Endodermal cell (in vitro differentiated cells): Measurements from ENCODE around the gene TMEM115. TPM values are rescaled to one million over a fixed set of nuclear protein-coding genes. Genes with fewer than 3 reads are reported as not detected.

Experiments
- DNase-seq: peaks from one replicate; pipeline ENCODE4 v3.0.0-alpha.2; 2017
- H3K27ac ChIP-seq: 2 replicates; pipeline ENCODE4 v1.5.1; 2013; ENCODE audit warnings: mild to moderate bottlenecking, low read depth, low read length, moderate library complexity
- H3K27me3 ChIP-seq: 2 replicates; pipeline ENCODE4 v1.6.1; 2013; ENCODE audit warnings: mild to moderate bottlenecking, low read length, moderate library complexity; ENCODE audit not compliant: insufficient read depth, control insufficient read depth, poor library complexity, severe bottlenecking
- H3K36me3 ChIP-seq: 2 replicates; pipeline ENCODE4 v1.7.0; 2013; ENCODE audit warnings: mild to moderate bottlenecking, low read length, moderate library complexity; ENCODE audit not compliant: control insufficient read depth, insufficient read depth
- H3K4me1 ChIP-seq: one replicate; pipeline ENCODE4 v1.7.0; 2013; ENCODE audit warnings: low read length; ENCODE audit not compliant: control insufficient read depth, insufficient read depth
- H3K4me3 ChIP-seq: 2 replicates; pipeline ENCODE4 v1.5.1; 2013; ENCODE audit warnings: mild to moderate bottlenecking, low read length, moderate library complexity
- H3K9ac ChIP-seq: 2 replicates; pipeline ENCODE4 v1.6.1; 2013; ENCODE audit warnings: mild to moderate bottlenecking, low read length, moderate library complexity; ENCODE audit not compliant: poor library complexity, severe bottlenecking; ENCODE audit errors: extremely low read depth
- H3K9me3 ChIP-seq: 2 replicates; pipeline ENCODE4 v1.6.1; 2013; ENCODE audit warnings: mild to moderate bottlenecking, low read length, moderate library complexity; ENCODE audit not compliant: control insufficient read depth
- H3K27ac Mint-ChIP-seq: 2 replicates; pipeline ENCODE4 v1.8.0; 2020; ENCODE audit warnings: mixed read lengths
- H3K27me3 Mint-ChIP-seq: 2 replicates; pipeline ENCODE4 v1.8.0; 2021; ENCODE audit warnings: mild to moderate bottlenecking, mixed read lengths; ENCODE audit not compliant: insufficient read depth
- H3K36me3 Mint-ChIP-seq: 2 replicates; pipeline ENCODE4 v1.8.0; 2020; ENCODE audit warnings: low read depth, mixed read lengths
- H3K4me1 Mint-ChIP-seq: 2 replicates; pipeline ENCODE4 v1.8.0; 2020; ENCODE audit warnings: mixed read lengths
- H3K4me3 Mint-ChIP-seq: 2 replicates; pipeline ENCODE4 v1.8.0; 2020; ENCODE audit warnings: mild to moderate bottlenecking, moderate library complexity, mixed read lengths
- H3K9me3 Mint-ChIP-seq: 2 replicates; pipeline ENCODE4 v1.8.0; 2020; ENCODE audit warnings: mild to moderate bottlenecking, mixed read lengths
- WGBS, 2 experiments: methylation state at CpG; one replicate each; pipeline versions ENCODE4 v1.1.5 to v1.1.7; 2013; ENCODE audit warnings: missing lambda C conversion rate in 2 of 2, mixed read lengths in 1 of 2; ENCODE audit not compliant: insufficient coverage in 1 of 2, insufficient read length in 1 of 2; 5-methylcytosine and 5-hydroxymethylcytosine counted together
- total RNA-seq, 2 donors: library from RNA; stranded (reverse); fragmentation: NEBNext Ultra II Directional in 1 of 2; extraction: Animal tissue kit (Norgen Biotek cat#: 25700) in 1 of 2; gene quantifications; 2 replicates in 1 of 2; 3 replicates in 1 of 2; pipeline ENCODE4 v1.2.1, GENCODE V29; 2021
- TF ChIP-seq, protein P1 (sequence below): fragments of 200-600 bp; sonication (generic); conservative IDR thresholded peaks from 2 replicates; pipeline ENCODE4 v1.5.0; 2021; ENCODE audit warnings: antibody characterized with exemption, mild to moderate bottlenecking

The TMEM115 gene
- total RNA-seq, 2 donors from 2014 or later, result 30.1 to 32.2 TPM

DNA sequence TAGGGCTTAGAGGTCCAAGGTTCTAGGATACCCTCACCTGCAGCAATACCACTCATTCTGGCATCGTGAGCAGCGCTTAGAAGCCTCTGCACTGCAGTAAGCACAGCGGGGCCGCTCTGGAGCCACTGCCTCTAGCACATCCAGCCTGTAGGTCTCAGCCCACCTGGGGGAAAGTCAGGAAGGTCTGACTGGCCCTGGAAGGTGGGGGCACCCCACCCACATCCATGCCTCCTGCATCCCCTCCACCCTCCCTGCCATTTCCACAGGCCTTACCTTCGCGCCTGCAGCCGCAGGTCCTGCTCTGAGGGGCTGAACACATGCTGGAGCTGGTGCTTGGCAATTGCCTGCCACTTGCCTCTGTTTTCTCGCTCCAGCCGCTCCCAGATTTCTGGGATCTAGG is 17.8 kb downstream of the TMEM115 start:
- Mint-ChIP-seq H3K27me3 (peaks cover 78% of the 10 kb centered on the region), H3K4me1 (peaks cover 1% of the 10 kb centered on the region), H3K9me3 (no peaks in the 10 kb centered on the region), H3K4me3 (no peak overlapping the region), H3K27ac (no peak overlapping the region), H3K36me3 (no peaks in the 10 kb centered on the region)
- TF ChIP-seq, protein P1, sequence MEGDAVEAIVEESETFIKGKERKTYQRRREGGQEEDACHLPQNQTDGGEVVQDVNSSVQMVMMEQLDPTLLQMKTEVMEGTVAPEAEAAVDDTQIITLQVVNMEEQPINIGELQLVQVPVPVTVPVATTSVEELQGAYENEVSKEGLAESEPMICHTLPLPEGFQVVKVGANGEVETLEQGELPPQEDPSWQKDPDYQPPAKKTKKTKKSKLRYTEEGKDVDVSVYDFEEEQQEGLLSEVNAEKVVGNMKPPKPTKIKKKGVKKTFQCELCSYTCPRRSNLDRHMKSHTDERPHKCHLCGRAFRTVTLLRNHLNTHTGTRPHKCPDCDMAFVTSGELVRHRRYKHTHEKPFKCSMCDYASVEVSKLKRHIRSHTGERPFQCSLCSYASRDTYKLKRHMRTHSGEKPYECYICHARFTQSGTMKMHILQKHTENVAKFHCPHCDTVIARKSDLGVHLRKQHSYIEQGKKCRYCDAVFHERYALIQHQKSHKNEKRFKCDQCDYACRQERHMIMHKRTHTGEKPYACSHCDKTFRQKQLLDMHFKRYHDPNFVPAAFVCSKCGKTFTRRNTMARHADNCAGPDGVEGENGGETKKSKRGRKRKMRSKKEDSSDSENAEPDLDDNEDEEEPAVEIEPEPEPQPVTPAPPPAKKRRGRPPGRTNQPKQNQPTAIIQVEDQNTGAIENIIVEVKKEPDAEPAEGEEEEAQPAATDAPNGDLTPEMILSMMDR, result no peak
- no peak for DNase-seq
- peaks cover 69% of the 10 kb centered on the region for H3K27me3 ChIP-seq
- WGBS, 2 experiments, result 92 to 95% methylated on average over 8 to 9 of the region's 9 CpGs
- no peak overlapping the region for H3K27ac ChIP-seq
- peaks cover 4% of the 10 kb centered on the region for H3K4me1 ChIP-seq
- no peak overlapping the region for H3K9ac ChIP-seq
- H3K4me3 ChIP-seq, result no peak overlapping the region
- H3K36me3 ChIP-seq, result no peaks in the 10 kb centered on the region
- no peaks in the 10 kb centered on the region for H3K9me3 ChIP-seq

- Mint-ChIP-seq H3K27me3 (peaks cover 72% of the 10 kb centered on the region), H3K36me3 (no peaks in the 10 kb centered on the region), H3K9me3 (no peaks in the 10 kb centered on the region), H3K4me3 (peak within 1 kb of the TSS; percentile 39), H3K4me1 (peaks cover 8% of the 10 kb centered on the region), H3K27ac (no peak within 1 kb of the TSS)
- no peaks in the 10 kb centered on the region for H3K9me3 ChIP-seq
- H3K36me3 ChIP-seq, result no peaks in the 10 kb centered on the region
- peaks cover 69% of the 10 kb centered on the region for H3K27me3 ChIP-seq
- peaks cover 10% of the 10 kb centered on the region for H3K4me1 ChIP-seq
- no peak within 1 kb of the TSS for H3K4me3 ChIP-seq
- WGBS, 2 experiments, result 15 to 23% methylated on average over 46 to 85 of the region's 85 CpGs
- peak; percentile 71 for DNase-seq
- TF ChIP-seq, protein P1, result no peak
- H3K9ac ChIP-seq, result no peak within 1 kb of the TSS
- no peak within 1 kb of the TSS for H3K27ac ChIP-seq
Measured at GRCh38 chr3:50340448-50341329, 18.6 kb downstream of the TMEM115 start, which contains the start of gene RASSF1. Gene RASSF1 (minus strand): TSS chr3:50340836. CDS start chr3:50340805, 31 bp downstream.

- peaks cover 8% of the 10 kb centered on the region for H3K4me1 Mint-ChIP-seq
- no peaks in the 10 kb centered on the region for H3K9me3 Mint-ChIP-seq
- DNase-seq, result no peak
- Histone ChIP-seq H3K36me3 (peaks cover 4% of the 10 kb centered on the region), H3K9me3 (no peaks in the 10 kb centered on the region), H3K4me3 (no peak overlapping the region), H3K27me3 (peaks cover 65% of the 10 kb centered on the region), H3K27ac (no peak overlapping the region), H3K9ac (no peak overlapping the region), H3K4me1 (peaks cover 10% of the 10 kb centered on the region)
- no peaks in the 10 kb centered on the region for H3K36me3 Mint-ChIP-seq
- TF ChIP-seq, protein P1, result no peak
- H3K4me3 Mint-ChIP-seq, result peak overlapping the region; percentile 21
- peaks cover 67% of the 10 kb centered on the region for H3K27me3 Mint-ChIP-seq
- no peak overlapping the region for H3K27ac Mint-ChIP-seq
- 38 to 49% methylated on average over 9 of the region's 9 CpGs for WGBS, 2 experiments
Measured at GRCh38 chr3:50340147-50340447, 19.2 kb downstream of the TMEM115 start.
